GM23338 (cell line): Measurements from ENCODE around the gene GALM. TPM values are rescaled to one million over a fixed set of nuclear protein-coding genes. Genes with fewer than 3 reads are reported as not detected.

Experiments
- ATAC-seq: fragments of 200-7000 bp; cut with Tn5 transposase; 3 replicates; pipeline ENCODE4 v1.9.1; 2020
- DNase-seq: peaks from one replicate; pipeline ENCODE4 v3.0.0-alpha.2; 2015; ENCODE audit warnings: low spot score
- H2AFZ ChIP-seq: fragments of 200-600 bp; sonication (generic); 2 replicates; pipeline ENCODE4 v1.8.0; 2016; ENCODE audit warnings: antibody characterized with exemption, mild to moderate bottlenecking, moderate library complexity
- H3F3A ChIP-seq: fragments of 200-600 bp; sonication (generic); replicated peaks from 2 replicates; pipeline ENCODE4 v1.8.0; 2017; ENCODE audit warnings: antibody characterized with exemption, mixed run types, low read depth
- H3K27ac ChIP-seq: fragments of 200-600 bp; sonication (generic); 2 replicates; pipeline ENCODE4 v1.6.1; 2016; ENCODE audit warnings: low read depth
- H3K27me3 ChIP-seq: fragments of 200-600 bp; sonication (generic); 2 replicates; pipeline ENCODE4 v1.8.0; 2016; ENCODE audit warnings: mild to moderate bottlenecking, mixed run types, moderate library complexity; ENCODE audit not compliant: insufficient read depth
- H3K36me3 ChIP-seq: fragments of 200-600 bp; sonication (generic); 2 replicates; pipeline ENCODE4 v1.8.0; 2016; ENCODE audit warnings: mild to moderate bottlenecking; ENCODE audit not compliant: insufficient read depth
- H3K4me1 ChIP-seq: fragments of 200-600 bp; sonication (generic); 2 replicates; pipeline ENCODE4 v1.8.0; 2016; ENCODE audit warnings: mild to moderate bottlenecking, moderate library complexity; ENCODE audit not compliant: insufficient read depth
- H3K4me2 ChIP-seq: fragments of 200-600 bp; sonication (generic); 2 replicates; pipeline ENCODE4 v1.7.1; 2017; ENCODE audit warnings: mixed run types
- H3K4me3 ChIP-seq: fragments of 200-600 bp; sonication (generic); 2 replicates; pipeline ENCODE4 v1.6.1; 2016; ENCODE audit warnings: mixed run types
- H3K79me2 ChIP-seq: fragments of 200-600 bp; sonication (generic); replicated peaks from 2 replicates; pipeline ENCODE4 v1.8.0; 2017; ENCODE audit warnings: mild to moderate bottlenecking; ENCODE audit not compliant: insufficient read depth
- H3K9me2 ChIP-seq: fragments of 200-600 bp; sonication (generic); 2 replicates; pipeline ENCODE4 v1.8.0; 2017; ENCODE audit not compliant: insufficient read depth
- H4K20me1 ChIP-seq: fragments of 200-600 bp; sonication (generic); replicated peaks from 2 replicates; pipeline ENCODE4 v1.8.0; 2017; ENCODE audit warnings: mild to moderate bottlenecking; ENCODE audit not compliant: insufficient read depth
- H3K27ac Mint-ChIP-seq: 2 replicates; pipeline ENCODE4 v1.8.0; 2020; ENCODE audit warnings: inconsistent platforms, mild to moderate bottlenecking, moderate library complexity, mixed read lengths
- H3K27me3 Mint-ChIP-seq: 3 replicates; pipeline ENCODE4 v1.8.0; 2022; ENCODE audit warnings: low read depth, mild to moderate bottlenecking, moderate library complexity, mixed read lengths, inconsistent platforms; ENCODE audit not compliant: insufficient read depth, poor library complexity
- H3K36me3 Mint-ChIP-seq: 3 replicates; pipeline ENCODE4 v1.8.0; 2021; ENCODE audit warnings: low read depth, mild to moderate bottlenecking, inconsistent platforms, moderate library complexity, mixed read lengths
- H3K4me1 Mint-ChIP-seq: 3 replicates; pipeline ENCODE4 v1.8.0; 2020; ENCODE audit warnings: mild to moderate bottlenecking, inconsistent platforms, mixed read lengths
- H3K4me3 Mint-ChIP-seq: 3 replicates; pipeline ENCODE4 v1.8.0; 2021; ENCODE audit warnings: moderate library complexity, mild to moderate bottlenecking, inconsistent platforms, mixed read lengths
- H3K9me3 Mint-ChIP-seq: 3 replicates; pipeline ENCODE4 v1.8.0; 2020; ENCODE audit warnings: moderate library complexity, mild to moderate bottlenecking, inconsistent platforms, mixed read lengths
- CREB1 ChIP-seq: fragments of 250-450 bp; sonication (Bioruptor Pico); IDR thresholded peaks from 2 replicates; pipeline ENCODE4 v1.5.0; 2020; ENCODE audit warnings: low read depth, mild to moderate bottlenecking, moderate library complexity
- CTCF ChIP-seq, 2 experiments: fragments of 200-600 bp in 1 of 2; sonication (generic) in 1 of 2; conservative IDR thresholded peaks; 2 replicates each; pipeline versions ENCODE4 v1.5.1 to v1.6.1; 2016 to 2017; ENCODE audit warnings: antibody characterized with exemption in 2 of 2, low read depth in 2 of 2, mild to moderate bottlenecking in 2 of 2, moderate library complexity in 1 of 2
- EZH2phosphoT487 ChIP-seq: fragments of 200-600 bp; sonication (generic); IDR thresholded peaks from one replicate; pipeline ENCODE4 v1.8.1; 2018; ENCODE audit warnings: antibody characterized with exemption; ENCODE audit not compliant: unreplicated experiment
- JUNB ChIP-seq: IDR thresholded peaks from one replicate; pipeline ENCODE4 v1.6.1; 2016; ENCODE audit warnings: antibody characterized with exemption; ENCODE audit not compliant: unreplicated experiment
- POLR2AphosphoS5 ChIP-seq: IDR thresholded peaks from 2 replicates; pipeline ENCODE4 v1.6.1; 2016; ENCODE audit warnings: antibody characterized with exemption, low read depth
- ZNF331 ChIP-seq: fragments of 250-450 bp; sonication (Bioruptor Pico); IDR thresholded peaks from 2 replicates; pipeline ENCODE4 v1.5.0; 2020; ENCODE audit warnings: low read depth, mild to moderate bottlenecking, moderate library complexity
- polyA plus RNA-seq: library from polyadenylated mRNA; unstranded; fragments of >200 nt; fragmentation: Nextera tagmentation; extraction: Ambion mirVana; gene quantifications from 2 replicates; pipeline ENCODE4 v1.2.1, GENCODE V29; 2016
- total RNA-seq: library from RNA; depleted of rRNA; stranded (reverse); fragments of >200 nt; shearing (Covaris generic); gene quantifications from 2 replicates; pipeline ENCODE4 v1.2.3, GENCODE V29; 2014
- TF ChIP-seq, protein P1 (sequence below): fragments of 250-450 bp; sonication (Bioruptor Pico); IDR thresholded peaks from 2 replicates; pipeline ENCODE4 v1.5.0; 2020; ENCODE audit warnings: mild to moderate bottlenecking, moderate library complexity

The GALM gene
- total and polyA plus RNA-seq, 2 experiments from 2014 or later, result 9.3 to 21.6 TPM

GRCh38 chr2:38709567-38710194, 43.8 kb downstream of the GALM start (continued):
- TF ChIP-seq, protein P1, sequence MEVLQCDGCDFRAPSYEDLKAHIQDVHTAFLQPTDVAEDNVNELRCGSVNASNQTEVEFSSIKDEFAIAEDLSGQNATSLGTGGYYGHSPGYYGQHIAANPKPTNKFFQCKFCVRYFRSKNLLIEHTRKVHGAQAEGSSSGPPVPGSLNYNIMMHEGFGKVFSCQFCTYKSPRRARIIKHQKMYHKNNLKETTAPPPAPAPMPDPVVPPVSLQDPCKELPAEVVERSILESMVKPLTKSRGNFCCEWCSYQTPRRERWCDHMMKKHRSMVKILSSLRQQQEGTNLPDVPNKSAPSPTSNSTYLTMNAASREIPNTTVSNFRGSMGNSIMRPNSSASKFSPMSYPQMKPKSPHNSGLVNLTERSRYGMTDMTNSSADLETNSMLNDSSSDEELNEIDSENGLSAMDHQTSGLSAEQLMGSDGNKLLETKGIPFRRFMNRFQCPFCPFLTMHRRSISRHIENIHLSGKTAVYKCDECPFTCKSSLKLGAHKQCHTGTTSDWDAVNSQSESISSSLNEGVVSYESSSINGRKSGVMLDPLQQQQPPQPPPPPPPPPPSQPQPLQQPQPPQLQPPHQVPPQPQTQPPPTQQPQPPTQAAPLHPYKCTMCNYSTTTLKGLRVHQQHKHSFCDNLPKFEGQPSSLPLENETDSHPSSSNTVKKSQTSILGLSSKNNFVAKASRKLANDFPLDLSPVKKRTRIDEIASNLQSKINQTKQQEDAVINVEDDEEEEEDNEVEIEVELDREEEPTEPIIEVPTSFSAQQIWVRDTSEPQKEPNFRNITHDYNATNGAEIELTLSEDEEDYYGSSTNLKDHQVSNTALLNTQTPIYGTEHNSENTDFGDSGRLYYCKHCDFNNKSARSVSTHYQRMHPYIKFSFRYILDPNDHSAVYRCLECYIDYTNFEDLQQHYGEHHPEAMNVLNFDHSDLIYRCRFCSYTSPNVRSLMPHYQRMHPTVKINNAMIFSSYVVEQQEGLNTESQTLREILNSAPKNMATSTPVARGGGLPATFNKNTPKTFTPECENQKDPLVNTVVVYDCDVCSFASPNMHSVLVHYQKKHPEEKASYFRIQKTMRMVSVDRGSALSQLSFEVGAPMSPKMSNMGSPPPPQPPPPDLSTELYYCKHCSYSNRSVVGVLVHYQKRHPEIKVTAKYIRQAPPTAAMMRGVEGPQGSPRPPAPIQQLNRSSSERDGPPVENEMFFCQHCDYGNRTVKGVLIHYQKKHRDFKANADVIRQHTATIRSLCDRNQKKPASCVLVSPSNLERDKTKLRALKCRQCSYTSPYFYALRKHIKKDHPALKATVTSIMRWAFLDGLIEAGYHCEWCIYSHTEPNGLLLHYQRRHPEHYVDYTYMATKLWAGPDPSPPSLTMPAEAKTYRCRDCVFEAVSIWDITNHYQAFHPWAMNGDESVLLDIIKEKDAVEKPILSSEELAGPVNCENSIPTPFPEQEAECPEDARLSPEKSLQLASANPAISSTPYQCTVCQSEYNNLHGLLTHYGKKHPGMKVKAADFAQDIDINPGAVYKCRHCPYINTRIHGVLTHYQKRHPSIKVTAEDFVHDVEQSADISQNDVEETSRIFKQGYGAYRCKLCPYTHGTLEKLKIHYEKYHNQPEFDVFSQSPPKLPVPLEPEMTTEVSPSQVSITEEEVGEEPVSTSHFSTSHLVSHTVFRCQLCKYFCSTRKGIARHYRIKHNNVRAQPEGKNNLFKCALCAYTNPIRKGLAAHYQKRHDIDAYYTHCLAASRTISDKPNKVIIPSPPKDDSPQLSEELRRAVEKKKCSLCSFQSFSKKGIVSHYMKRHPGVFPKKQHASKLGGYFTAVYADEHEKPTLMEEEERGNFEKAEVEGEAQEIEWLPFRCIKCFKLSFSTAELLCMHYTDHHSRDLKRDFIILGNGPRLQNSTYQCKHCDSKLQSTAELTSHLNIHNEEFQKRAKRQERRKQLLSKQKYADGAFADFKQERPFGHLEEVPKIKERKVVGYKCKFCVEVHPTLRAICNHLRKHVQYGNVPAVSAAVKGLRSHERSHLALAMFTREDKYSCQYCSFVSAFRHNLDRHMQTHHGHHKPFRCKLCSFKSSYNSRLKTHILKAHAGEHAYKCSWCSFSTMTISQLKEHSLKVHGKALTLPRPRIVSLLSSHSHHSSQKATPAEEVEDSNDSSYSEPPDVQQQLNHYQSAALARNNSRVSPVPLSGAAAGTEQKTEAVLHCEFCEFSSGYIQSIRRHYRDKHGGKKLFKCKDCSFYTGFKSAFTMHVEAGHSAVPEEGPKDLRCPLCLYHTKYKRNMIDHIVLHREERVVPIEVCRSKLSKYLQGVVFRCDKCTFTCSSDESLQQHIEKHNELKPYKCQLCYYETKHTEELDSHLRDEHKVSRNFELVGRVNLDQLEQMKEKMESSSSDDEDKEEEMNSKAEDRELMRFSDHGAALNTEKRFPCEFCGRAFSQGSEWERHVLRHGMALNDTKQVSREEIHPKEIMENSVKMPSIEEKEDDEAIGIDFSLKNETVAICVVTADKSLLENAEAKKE (CRISPR knock-in tag), result no peak
- no peak for TF ChIP-seq ZNF331 (CRISPR knock-in tag)

- H3K4me2 ChIP-seq, result no peak overlapping the region
- ATAC-seq, result no peak
- H2AFZ ChIP-seq, result no peak overlapping the region
- H3K9me2 ChIP-seq, result no peaks in the 10 kb centered on the region
- H3K27me3 ChIP-seq, result no peaks in the 10 kb centered on the region
- no peak overlapping the region for H3K27ac ChIP-seq
- Mint-ChIP-seq H3K9me3 (peaks cover 4% of the 10 kb centered on the region), H3K4me3 (no peak overlapping the region), H3K4me1 (peaks cover 14% of the 10 kb centered on the region), H3K27ac (no peak overlapping the region), H3K36me3 (peaks cover 4% of the 10 kb centered on the region), H3K27me3 (no peaks in the 10 kb centered on the region)
- no peaks in the 10 kb centered on the region for H3K36me3 ChIP-seq
- H3K79me2 ChIP-seq, result no peaks in the 10 kb centered on the region
- no peak for TF ChIP-seq CREB1 (CRISPR knock-in tag)
- no peak for TF ChIP-seq CTCF (conservative IDR thresholded peaks at IDR 0.05; ENCODE audit: low read depth in 2 of 2)
- no peak for TF ChIP-seq POLR2AphosphoS5
- no peak for TF ChIP-seq EZH2phosphoT487
- TF ChIP-seq JUNB, result no peak
- TF ChIP-seq, protein P1 (CRISPR knock-in tag), result no peak
- no peaks in the 10 kb centered on the region for H4K20me1 ChIP-seq
- no peak for DNase-seq
- no peak overlapping the region for H3K4me3 ChIP-seq
- H3K4me1 ChIP-seq, result peaks cover 7% of the 10 kb centered on the region; the same call in 1 of the 2 replicates
- no peaks in the 10 kb centered on the region for H3F3A ChIP-seq
Observed at GRCh38 chr2:38711558-38711957, 45.6 kb downstream of the GALM start.
